CD4-positive, alpha-beta T cell (primary cell): ENCODE measurements around the gene HEXD. TPM values are rescaled to one million over a fixed set of nuclear protein-coding genes. Genes with fewer than 3 reads are reported as not detected.

ENCODE experiments used
- ATAC-seq: fragments of 200-7000 bp; cut with Tn5 transposase; one replicate; pipeline ENCODE4 v1.10.0; 2022; ENCODE audit warnings: mild to moderate bottlenecking; ENCODE audit not compliant: poor library complexity
- CTCF ChIA-PET: fragments of 350-600 bp; sonication (Branson Sonifier 250); formaldehyde crosslinking; loops from one replicate; lab custom pipeline; 2021; ENCODE audit warnings: antibody characterized with exemption, inconsistent platforms; lab: Charles Lee
- POLR2A ChIA-PET: fragments of 350-600 bp; sonication (Branson Sonifier 250); formaldehyde crosslinking; loops from one replicate; lab custom pipeline; 2021; ENCODE audit warnings: antibody characterized with exemption, inconsistent platforms; lab: Charles Lee
- DNase-seq, 14 experiments: peaks; one replicate each; pipeline ENCODE4 v3.0.0-alpha.2; 2013 to 2020; ENCODE audit warnings: mixed read lengths in 2 of 14
- H3K27ac ChIP-seq, 2 donors: one replicate each; pipeline versions ENCODE4 v1.5.1 to v1.7.0; 2013; ENCODE audit warnings: low read length in 2 of 2, low read depth in 1 of 2, mild to moderate bottlenecking in 1 of 2
- H3K27me3 ChIP-seq, 2 experiments: 1 replicate in 1 of 2; 2 replicates in 1 of 2; pipeline versions ENCODE4 v1.6.1 to v1.7.0; 2013; ENCODE audit warnings: low read length in 2 of 2, control low read depth in 1 of 2, mild to moderate bottlenecking in 1 of 2, moderate library complexity in 1 of 2; ENCODE audit not compliant: insufficient read depth in 2 of 2, control insufficient read depth in 1 of 2
- H3K36me3 ChIP-seq: one replicate; pipeline ENCODE4 v1.6.1; 2013; ENCODE audit warnings: low read length, control low read depth; ENCODE audit not compliant: insufficient read depth
- H3K4me1 ChIP-seq: one replicate; pipeline ENCODE4 v1.6.1; 2013; ENCODE audit warnings: low read length, control low read depth; ENCODE audit not compliant: insufficient read depth
- H3K4me3 ChIP-seq: one replicate; pipeline ENCODE4 v1.5.1; 2013; ENCODE audit warnings: mild to moderate bottlenecking, low read length, moderate library complexity
- H3K9me3 ChIP-seq, 2 experiments: 1 replicate in 1 of 2; 2 replicates in 1 of 2; pipeline versions ENCODE4 v1.6.1 to v1.7.0; 2013; ENCODE audit warnings: low read length in 2 of 2, mild to moderate bottlenecking in 2 of 2, control low read depth in 1 of 2, moderate library complexity in 1 of 2; ENCODE audit not compliant: control insufficient read depth in 1 of 2, insufficient read depth in 1 of 2
- H3K27ac Mint-ChIP-seq: one replicate; pipeline ENCODE4 v1.8.0; 2020; ENCODE audit warnings: mixed read lengths
- H3K27me3 Mint-ChIP-seq: one replicate; pipeline ENCODE4 v1.8.0; 2021; ENCODE audit warnings: mixed read lengths
- H3K36me3 Mint-ChIP-seq: one replicate; pipeline ENCODE4 v1.8.0; 2021; ENCODE audit warnings: low read depth, mixed read lengths
- H3K4me1 Mint-ChIP-seq: one replicate; pipeline ENCODE4 v1.8.0; 2021; ENCODE audit warnings: low read depth, mixed read lengths
- H3K4me3 Mint-ChIP-seq: one replicate; pipeline ENCODE4 v1.8.0; 2020; ENCODE audit warnings: mild to moderate bottlenecking, mixed read lengths
- H3K9me3 Mint-ChIP-seq: one replicate; pipeline ENCODE4 v1.8.0; 2020; ENCODE audit warnings: mixed read lengths
- intact Hi-C, 2 experiments: fragments of 100-400 bp; cut with DNase I in 1 of 2; cut with micrococcal nuclease in 1 of 2; formaldehyde crosslinking; loops; one replicate each; pipeline versions ENCODE4 v1.15.1 to v1.9.0; 2023 to 2025; cut with DNase I, micrococcal nuclease
- total RNA-seq, 174 experiments: library from RNA in 2 of 174; stranded (reverse) in 2 of 174; gene quantifications; one replicate each; pipeline ENCODE4 v1.2.3 and lab custom pipeline; 2021 to 2026
- TF ChIP-seq, protein P1 (sequence below): fragments of 200-600 bp; IDR thresholded peaks from one replicate; pipeline ENCODE4 v1.8.0; 2022; ENCODE audit warnings: antibody characterized with exemption, mild to moderate bottlenecking

Gene HEXD
- total RNA-seq, 2 experiments from 2014 or later, result 27.8 to 31.2 TPM

DNA sequence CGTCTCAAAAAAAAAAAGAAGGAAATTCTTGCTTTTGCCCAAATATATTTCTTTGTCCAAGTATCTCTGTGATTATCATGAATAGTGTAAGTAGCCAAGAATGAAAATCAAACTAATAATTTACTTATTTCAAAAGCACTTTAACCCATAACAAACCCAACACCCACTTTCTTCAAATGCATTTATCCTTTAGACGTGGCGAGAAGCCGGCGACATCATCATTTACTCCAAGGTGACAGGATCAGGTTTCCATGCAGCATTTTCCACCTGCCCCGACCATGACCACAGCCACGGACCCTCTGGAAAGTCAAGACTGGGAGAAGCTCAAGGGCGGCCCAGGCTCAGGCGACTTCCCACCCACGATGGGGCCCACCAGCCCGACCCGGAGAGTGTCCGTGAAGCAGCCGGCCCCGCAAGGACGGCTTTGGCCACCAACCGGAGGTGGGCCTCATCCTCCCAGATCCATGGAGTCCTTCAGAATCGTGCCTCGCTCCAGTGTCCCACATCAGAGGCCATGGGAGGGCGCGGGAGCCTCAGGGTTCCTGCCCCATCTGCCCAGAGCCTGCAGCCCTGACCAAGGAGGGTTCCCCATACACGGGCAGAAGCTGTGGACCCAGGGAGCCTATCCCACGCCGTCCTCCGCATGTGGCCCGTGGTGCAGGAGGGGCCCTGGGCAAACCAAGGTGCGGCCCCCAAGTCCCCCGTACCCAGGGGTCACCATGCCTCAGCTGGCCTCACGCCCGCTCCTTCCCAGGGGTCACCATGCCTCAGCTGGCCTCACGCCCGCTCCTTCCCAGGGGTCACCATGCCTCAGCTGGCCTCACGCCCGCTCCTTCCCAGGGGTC is 27.9 kb upstream of the HEXD start:
- TF ChIP-seq, protein P1, sequence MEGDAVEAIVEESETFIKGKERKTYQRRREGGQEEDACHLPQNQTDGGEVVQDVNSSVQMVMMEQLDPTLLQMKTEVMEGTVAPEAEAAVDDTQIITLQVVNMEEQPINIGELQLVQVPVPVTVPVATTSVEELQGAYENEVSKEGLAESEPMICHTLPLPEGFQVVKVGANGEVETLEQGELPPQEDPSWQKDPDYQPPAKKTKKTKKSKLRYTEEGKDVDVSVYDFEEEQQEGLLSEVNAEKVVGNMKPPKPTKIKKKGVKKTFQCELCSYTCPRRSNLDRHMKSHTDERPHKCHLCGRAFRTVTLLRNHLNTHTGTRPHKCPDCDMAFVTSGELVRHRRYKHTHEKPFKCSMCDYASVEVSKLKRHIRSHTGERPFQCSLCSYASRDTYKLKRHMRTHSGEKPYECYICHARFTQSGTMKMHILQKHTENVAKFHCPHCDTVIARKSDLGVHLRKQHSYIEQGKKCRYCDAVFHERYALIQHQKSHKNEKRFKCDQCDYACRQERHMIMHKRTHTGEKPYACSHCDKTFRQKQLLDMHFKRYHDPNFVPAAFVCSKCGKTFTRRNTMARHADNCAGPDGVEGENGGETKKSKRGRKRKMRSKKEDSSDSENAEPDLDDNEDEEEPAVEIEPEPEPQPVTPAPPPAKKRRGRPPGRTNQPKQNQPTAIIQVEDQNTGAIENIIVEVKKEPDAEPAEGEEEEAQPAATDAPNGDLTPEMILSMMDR, result no peak
- H3K9me3 Mint-ChIP-seq, result no peaks in the 10 kb centered on the region
- Histone ChIP-seq H3K4me3 (no peak overlapping the region), H3K4me1 (peaks cover 10% of the 10 kb centered on the region), H3K27me3 (peaks cover 4 to 6% of the 10 kb centered on the region in 2 experiments), H3K9me3 (peaks cover 0 to 5% of the 10 kb centered on the region in 2 experiments), H3K36me3 (peaks cover 10% of the 10 kb centered on the region), H3K27ac (no peak overlapping the region)
- intact Hi-C loops, result no loop called here
- H3K4me1 Mint-ChIP-seq, result no peaks in the 10 kb centered on the region
- ChIA-PET CTCF (no interaction called here), POLR2A (no interaction called here)
- no peak overlapping the region for H3K4me3 Mint-ChIP-seq
- no peaks in the 10 kb centered on the region for H3K27me3 Mint-ChIP-seq
- no peak for DNase-seq
- peaks cover 29% of the 10 kb centered on the region for H3K36me3 Mint-ChIP-seq
- no peak for ATAC-seq
- H3K27ac Mint-ChIP-seq, result no peak overlapping the region

DNA sequence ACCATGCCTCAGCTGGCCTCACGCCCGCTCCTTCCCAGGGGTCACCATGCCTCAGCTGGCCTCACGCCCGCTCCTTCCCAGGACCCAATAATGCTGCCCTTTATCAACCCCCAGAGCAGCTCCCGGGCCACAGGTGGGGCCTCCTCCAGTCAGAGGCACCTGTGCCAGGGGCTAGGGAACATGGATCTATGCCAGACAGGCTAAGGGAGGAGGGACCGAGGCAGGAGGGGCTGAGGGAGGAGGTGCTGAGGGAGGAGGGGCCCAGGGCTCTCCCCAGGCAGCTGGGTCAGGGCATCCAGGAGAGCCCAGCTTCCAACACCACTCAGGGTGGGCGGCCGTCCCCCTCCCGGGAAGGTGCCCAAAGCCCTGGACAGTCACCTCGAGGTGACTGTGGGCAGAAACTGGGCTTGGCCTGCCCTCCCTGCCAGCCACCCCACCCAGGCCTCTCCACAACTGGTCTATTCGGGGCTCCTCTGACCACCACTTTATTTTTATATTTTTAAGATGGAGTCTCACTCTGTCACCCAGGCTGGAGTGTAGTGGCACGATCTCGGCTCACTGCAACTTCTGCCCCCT is 27.2 kb upstream of the HEXD start:
- intact Hi-C loops, result no loop called here
- Histone ChIP-seq H3K36me3 (peaks cover 10% of the 10 kb centered on the region), H3K27ac (no peak overlapping the region), H3K4me3 (no peak overlapping the region), H3K27me3 (no peaks in the 10 kb centered on the region), H3K4me1 (peaks cover 10% of the 10 kb centered on the region), H3K9me3 (no peaks in the 10 kb centered on the region)
- DNase-seq (no peak), ATAC-seq (no peak)
- POLR2A ChIA-PET, result no interaction called here
- no peaks in the 10 kb centered on the region for H3K4me1 Mint-ChIP-seq
- H3K36me3 Mint-ChIP-seq, result peaks cover 32% of the 10 kb centered on the region
- H3K4me3 Mint-ChIP-seq, result no peak overlapping the region
- TF ChIP-seq, protein P1, result no peak
- H3K27me3 Mint-ChIP-seq, result no peaks in the 10 kb centered on the region
- no peaks in the 10 kb centered on the region for H3K9me3 Mint-ChIP-seq
- H3K27ac Mint-ChIP-seq, result no peak overlapping the region
- CTCF ChIA-PET, result no interaction called here

DNA sequence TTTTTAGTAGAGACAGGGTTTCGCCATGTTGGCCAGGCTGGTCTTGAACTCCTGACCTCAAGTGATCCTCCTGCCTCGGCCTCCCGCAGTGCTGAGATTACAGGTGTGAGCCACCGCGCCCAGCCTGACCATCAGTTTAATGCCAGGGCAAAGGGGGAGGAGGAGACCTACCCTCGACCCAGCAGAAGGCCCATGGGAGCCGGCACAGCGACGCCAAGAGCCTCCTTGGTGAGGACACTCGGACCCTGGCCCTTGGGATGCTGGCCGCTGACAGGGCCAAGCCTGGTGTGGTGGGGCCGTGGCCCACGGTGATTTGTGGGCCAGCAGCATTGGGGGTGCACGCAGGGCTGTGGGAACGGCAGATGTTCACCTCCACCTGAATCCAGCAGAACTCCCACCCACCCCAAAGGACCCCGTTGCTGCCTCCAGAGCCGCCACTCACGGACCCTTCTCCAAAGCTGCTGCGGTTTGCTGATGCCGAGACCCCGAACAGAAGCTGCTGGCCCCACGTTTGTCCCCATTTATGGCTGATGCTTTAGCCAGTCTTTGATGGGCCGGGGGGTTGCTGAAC is 26.6 kb upstream of the HEXD start:
- Mint-ChIP-seq H3K4me1 (no peaks in the 10 kb centered on the region), H3K27me3 (no peaks in the 10 kb centered on the region), H3K4me3 (no peak overlapping the region), H3K27ac (no peak overlapping the region), H3K9me3 (no peaks in the 10 kb centered on the region), H3K36me3 (peaks cover 39% of the 10 kb centered on the region)
- no peaks in the 10 kb centered on the region for H3K27me3 ChIP-seq
- ChIA-PET POLR2A (no interaction called here), CTCF (no interaction called here)
- TF ChIP-seq, protein P1, result no peak
- H3K4me3 ChIP-seq, result no peak overlapping the region
- peaks cover 10% of the 10 kb centered on the region for H3K36me3 ChIP-seq
- peaks cover 10% of the 10 kb centered on the region for H3K4me1 ChIP-seq
- intact Hi-C loops, result no loop called here
- no peaks in the 10 kb centered on the region for H3K9me3 ChIP-seq
- no peak overlapping the region for H3K27ac ChIP-seq
- no peak for DNase-seq
- ATAC-seq, result no peak
